ENCODE data around the gene RIIAD1. TPM values are rescaled to one million over a fixed set of nuclear protein-coding genes. Genes with fewer than 3 reads are reported as not detected.

RIIAD1 gene
- total and polyA plus RNA-seq, 8 donors, result 0.56 to 7.5 (median 0.68) TPM; not detected in 2

- Histone ChIP-seq H3K27me3 (no peaks in the 10 kb centered on the region), H3K36me3 (no peaks in the 10 kb centered on the region), H3K27ac (no peak overlapping the region), H3K4me1 (no peaks in the 10 kb centered on the region), H3K9me3 (no peaks in the 10 kb centered on the region), H3K4me3 (no peak overlapping the region)
- 84 to 85% methylated on average over 13 to 15 of the region's 15 CpGs for WGBS, 2 donors
- peak in 1 of 6 donors; percentile 67 for DNase-seq
- FAIRE-seq, result no peak
- ATAC-seq, result no peak
- intact Hi-C loops (cut with DNase I), result no loop called here
- no peak for TF ChIP-seq CTCF (IDR thresholded peaks at IDR 0.05)
These were observed 13.7 kb upstream of the RIIAD1 start for GRCh38 chr1:151707541-151708065.

GRCh38 chr1:151708891-151709290 lies 12.4 kb upstream of the RIIAD1 start:
- DNase-seq (peak in 1 of 6 donors; percentile 62), FAIRE-seq (no peak), ATAC-seq (no peak)
- Histone ChIP-seq H3K36me3 (no peaks in the 10 kb centered on the region), H3K27me3 (no peaks in the 10 kb centered on the region), H3K4me3 (no peak overlapping the region), H3K4me1 (no peaks in the 10 kb centered on the region), H3K27ac (no peak overlapping the region), H3K9me3 (no peaks in the 10 kb centered on the region)
- WGBS, 2 donors, result 70 to 79% methylated on average over 15 of the region's 15 CpGs
- TF ChIP-seq CTCF (IDR thresholded peaks at IDR 0.05), result no peak
- intact Hi-C loops (cut with DNase I), result no loop called here

- FAIRE-seq, result no peak
These were observed 11.0 kb upstream of the RIIAD1 start for GRCh38 chr1:151710187-151710840.

GRCh38 chr1:151711044-151711800 lies 10.1 kb upstream of the RIIAD1 start:
- Histone ChIP-seq H3K4me3 (no peak overlapping the region), H3K4me1 (no peaks in the 10 kb centered on the region), H3K27ac (no peak overlapping the region), H3K27me3 (no peaks in the 10 kb centered on the region), H3K9me3 (no peaks in the 10 kb centered on the region), H3K36me3 (no peaks in the 10 kb centered on the region)
- ATAC-seq (no peak), DNase-seq (no peak), FAIRE-seq (no peak)
- WGBS, 2 donors, result 78 to 81% methylated on average over 21 of the region's 21 CpGs
- intact Hi-C loops (cut with DNase I), result no loop called here
- no peak for TF ChIP-seq CTCF (IDR thresholded peaks at IDR 0.05)

More at GRCh38 chr1:151710187-151710840, 11.0 kb upstream of the RIIAD1 start:
- peak in 2 of 4 donors; percentile 56 to 57 for ATAC-seq
- Histone ChIP-seq H3K27ac (no peak overlapping the region), H3K27me3 (no peaks in the 10 kb centered on the region), H3K4me3 (no peak overlapping the region), H3K36me3 (no peaks in the 10 kb centered on the region), H3K4me1 (no peaks in the 10 kb centered on the region), H3K9me3 (no peaks in the 10 kb centered on the region)
- intact Hi-C loops (cut with DNase I), result no loop called here
- WGBS, 2 donors, result 47 to 57% methylated on average over 15 of the region's 15 CpGs
- TF ChIP-seq CTCF (IDR thresholded peaks at IDR 0.05), result no peak
- DNase-seq, result peak in 3 of 6 donors; percentile 34 to 58 (median 37)
